GM18517 (cell line): ENCODE measurements around the gene MOB3A.

Source experiments
- ATAC-seq: cut with Tn5 transposase; IDR thresholded peaks from one replicate; pipeline ENCODE4 v1.9.1; 2021; ENCODE audit warnings: mild to moderate bottlenecking, moderate library complexity; ENCODE audit not compliant: unreplicated experiment

Gene MOB3A

DNA sequence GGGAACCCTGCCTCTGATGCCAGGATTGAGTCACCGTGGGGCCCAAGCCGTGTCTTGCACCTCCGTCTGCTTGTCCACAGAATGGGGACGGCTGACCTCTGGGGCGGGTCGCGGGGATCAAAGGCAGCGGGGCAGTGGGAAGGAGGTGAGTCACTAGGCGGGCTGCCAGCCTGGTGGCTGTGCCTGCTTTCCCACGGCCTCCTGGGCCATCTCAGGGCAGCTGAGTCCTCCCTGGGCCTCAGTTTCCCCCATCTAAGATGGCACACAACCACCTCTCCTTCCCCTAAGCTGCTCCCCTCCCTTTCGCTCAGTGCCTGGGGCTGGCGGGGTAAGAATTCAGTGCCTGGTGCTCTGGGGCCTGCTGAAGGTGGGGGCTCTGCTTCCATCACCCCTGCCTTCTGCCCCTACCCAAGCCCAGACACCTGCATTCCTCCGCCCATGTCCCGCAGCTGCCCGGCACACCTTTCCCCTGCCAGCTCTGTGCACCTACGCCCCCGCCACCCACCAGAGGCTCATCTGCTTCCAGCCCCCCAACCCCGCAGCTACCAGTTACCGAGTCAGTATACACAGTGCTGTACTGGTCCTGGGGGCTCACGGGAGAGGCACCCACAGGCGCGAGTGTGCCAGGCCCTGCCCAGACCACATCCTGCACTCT is 48.5 kb downstream of the MOB3A start:
- ATAC-seq: no peak

DNA sequence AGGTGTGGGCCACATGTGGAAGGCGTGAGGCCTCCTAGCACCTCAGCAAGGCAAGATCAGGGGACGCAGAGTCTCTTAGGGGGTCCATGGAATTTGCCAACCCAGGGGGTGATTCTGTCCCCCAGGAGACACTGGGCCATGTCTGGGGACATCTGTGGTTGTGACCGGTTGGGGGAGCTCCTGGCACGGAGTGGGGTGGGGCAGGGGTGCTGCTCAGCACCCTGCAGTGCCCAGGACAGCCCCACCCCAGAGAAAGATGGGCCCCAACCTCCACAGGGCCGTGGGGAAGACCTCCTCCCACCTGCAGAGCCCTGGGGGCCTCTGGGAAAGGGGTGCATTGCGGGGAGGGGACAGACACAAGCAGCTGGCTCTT is 49.1 kb downstream of the MOB3A start:
- no peak for ATAC-seq

DNA sequence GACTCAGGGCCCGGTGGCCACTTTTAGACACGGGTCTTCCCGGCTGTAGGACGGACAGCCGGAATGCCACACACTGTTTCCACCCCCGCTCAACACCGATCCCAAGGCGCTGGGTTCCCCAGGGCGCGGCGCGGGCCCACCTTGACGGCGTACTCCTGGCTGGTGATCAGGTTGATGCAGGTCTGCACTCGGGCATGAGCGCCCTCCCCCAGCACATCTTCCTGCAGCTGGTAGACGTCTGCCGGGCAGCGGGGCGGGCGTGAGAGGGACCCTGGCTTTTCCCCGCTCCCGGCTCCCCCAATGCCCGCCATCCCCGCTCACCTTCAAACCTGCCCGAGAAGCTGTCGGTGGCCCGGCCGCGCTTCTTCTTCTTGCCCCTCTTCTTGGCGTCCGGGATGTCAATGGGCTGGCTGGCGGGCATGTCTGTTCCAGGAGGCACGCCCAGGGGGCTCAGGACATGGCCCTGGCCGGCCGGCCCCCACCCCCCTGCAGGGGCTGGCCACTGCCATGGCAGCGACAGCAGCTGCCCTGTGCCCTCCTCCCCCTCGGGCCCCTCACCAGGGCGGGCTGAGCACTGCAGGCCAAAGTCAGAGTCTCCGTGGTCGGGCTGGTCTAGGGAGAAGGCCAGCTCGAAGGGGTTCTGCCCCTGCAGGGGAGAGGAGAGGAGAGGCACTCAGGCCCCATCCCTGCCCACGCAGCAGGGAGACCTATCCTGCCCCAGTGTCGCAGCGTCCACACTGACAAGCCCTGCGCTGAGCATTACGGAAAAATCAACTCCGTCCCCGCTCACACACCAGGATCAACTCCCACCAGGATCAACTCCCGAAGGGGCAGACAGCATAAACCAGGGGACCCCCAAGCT is 49.8 kb downstream of the MOB3A start:
- no peak for ATAC-seq

DNA sequence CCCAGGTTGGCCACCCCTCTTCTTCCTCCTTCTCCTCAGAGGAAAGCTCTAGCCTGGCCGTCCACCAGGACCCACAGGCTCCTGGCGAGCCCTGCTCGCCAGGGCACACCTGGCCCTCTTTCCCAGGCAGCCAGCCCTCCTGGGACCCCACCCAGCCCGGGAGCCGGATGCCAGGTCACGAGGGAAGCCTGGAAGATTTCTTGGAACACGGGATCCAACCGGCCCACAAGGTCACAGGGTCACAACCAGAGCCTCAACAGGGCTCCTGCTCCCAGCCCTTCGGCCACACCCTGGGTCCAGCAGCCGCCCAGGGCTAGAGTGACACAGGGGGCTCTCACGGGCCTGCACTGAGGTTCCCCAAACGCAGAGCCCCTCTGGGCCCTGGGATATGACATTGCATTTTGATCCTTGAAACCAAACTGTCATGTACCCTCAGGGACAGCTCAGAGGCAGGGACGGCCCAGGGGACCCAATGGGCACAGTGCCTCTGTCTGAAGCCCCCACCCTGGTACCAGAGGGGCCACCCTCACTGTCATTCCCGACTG is 50.6 kb downstream of the MOB3A start:
- no peak for ATAC-seq

DNA sequence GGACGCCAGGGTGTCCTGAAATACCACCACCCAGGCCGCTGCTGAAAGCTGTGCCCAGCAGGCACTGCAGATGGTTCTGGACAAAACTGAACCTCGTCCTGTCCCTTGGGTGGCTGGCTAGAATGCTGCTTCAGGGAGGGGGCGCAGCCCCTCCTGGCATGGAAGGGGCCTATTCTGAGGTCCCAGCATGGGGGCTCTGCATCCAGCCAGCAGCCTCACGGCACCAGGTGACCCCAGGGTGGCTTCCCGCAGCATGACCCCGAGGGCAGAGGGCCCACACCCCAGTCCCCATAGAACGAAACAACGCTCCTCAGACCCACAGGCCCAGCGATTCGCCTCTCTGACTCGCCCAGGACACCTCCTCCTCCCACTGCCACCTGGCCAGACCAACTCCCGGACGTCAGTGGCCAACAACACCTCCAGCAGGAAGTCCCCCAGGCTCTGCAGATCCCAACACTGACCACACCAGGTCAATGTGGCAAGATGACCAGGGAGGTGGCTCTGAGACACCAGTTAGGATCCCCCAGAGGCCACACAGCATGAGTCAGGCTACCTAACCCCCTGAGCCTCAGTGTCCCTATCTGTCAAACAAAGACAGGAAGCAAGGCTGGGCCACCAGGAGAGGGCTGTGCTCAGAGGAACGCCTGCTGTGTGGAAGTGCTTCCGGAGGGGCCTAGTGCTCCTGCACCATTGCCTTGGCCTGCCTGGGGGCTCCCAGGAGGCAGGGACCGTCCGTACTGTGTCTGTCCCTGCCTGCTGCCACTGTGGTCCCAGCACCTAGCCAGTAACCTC is 51.2 kb downstream of the MOB3A start:
- ATAC-seq: no peak

DNA sequence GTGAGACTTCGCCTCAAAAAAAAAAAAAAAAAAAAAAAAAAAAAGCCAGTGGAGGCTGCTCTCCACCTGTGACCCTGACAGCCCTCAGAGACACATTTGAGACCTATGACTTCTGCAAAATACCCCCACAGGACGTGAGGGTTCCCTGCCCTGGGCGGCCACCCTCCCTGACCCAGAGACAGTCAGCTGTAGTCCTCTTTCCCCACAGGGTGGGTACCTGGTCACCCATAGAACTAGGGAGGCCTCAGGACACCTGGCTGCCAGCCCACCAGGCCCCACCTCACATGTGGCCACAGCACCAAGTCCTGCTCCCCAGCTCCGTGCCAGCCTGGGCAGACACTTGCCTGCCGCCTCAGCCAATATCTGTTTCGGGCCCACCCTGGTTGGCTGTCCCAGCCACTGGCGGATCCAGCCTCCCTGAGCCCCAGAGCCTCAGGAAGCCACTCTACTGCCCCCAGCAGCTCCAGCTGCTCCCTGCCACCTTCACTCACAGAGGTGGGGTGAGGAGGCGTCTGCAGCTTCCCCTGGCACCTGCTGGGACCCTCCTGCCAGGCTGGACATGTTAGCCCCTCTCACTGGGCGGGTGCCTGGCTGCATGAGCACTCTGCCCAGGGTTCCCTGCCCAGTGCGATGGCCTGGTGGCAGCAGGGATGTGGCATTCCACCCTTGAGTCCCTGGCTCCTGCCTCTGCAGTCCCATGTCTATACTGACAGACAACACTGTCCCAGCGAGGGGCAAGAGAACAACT is 52.0 kb downstream of the MOB3A start:
- no peak for ATAC-seq

DNA sequence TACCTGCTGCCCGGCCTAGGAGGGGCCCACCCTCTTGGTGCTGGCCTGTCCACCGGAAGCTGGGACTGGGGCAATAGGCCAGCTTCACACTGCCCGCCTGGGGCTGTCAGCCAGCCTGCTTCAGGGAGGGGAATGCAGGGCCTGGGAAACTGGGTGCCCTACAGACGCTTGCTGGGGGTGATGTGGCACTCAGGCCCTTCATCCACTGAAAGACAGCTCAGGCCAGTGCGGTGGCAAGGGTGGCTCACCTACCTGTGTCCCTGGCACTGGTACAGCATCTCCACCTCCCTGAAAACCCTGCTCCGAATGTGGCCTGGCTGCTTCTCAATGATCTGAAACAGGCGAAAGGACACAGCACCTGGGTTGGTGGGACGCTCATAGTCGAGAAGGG is 52.9 kb downstream of the MOB3A start:
- ATAC-seq: no peak

DNA sequence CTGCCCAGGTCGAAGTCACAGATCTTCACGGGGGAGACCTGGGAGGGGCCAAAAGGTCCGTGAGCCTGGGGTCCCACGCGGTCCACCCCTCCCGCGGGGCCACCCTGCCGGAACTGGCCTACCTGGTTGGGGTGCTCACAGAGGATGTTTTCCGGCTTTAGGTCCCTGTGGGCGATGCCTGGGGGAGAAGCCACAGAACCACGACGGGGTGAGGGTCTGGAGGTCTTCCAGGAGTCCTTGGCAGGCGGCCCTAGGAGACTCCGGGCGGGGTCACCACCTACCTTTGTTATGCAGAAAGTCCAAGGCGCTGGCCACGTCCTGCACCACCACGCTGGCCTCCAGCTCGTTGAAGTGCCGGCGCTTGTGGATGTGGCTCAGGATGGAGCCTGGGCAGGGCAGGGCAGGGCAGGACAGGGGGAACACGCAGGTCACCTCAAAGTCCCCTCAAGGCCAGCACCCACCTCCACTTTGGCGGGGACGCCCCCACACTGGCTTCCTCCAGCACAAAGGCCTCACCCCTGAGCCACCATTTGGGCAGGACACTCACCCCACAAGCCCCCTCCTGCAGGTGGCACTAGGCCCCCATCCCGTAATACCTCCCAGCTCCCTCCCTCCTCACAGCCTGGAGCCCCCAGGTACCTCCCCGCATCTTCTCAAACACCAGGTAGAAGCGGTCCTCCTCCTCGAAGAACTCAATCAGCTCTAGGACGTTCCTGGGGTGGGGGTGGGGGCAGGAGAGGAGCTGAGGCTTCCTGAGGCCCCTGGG is 53.5 kb downstream of the MOB3A start:
- peak; percentile 12 for ATAC-seq

DNA sequence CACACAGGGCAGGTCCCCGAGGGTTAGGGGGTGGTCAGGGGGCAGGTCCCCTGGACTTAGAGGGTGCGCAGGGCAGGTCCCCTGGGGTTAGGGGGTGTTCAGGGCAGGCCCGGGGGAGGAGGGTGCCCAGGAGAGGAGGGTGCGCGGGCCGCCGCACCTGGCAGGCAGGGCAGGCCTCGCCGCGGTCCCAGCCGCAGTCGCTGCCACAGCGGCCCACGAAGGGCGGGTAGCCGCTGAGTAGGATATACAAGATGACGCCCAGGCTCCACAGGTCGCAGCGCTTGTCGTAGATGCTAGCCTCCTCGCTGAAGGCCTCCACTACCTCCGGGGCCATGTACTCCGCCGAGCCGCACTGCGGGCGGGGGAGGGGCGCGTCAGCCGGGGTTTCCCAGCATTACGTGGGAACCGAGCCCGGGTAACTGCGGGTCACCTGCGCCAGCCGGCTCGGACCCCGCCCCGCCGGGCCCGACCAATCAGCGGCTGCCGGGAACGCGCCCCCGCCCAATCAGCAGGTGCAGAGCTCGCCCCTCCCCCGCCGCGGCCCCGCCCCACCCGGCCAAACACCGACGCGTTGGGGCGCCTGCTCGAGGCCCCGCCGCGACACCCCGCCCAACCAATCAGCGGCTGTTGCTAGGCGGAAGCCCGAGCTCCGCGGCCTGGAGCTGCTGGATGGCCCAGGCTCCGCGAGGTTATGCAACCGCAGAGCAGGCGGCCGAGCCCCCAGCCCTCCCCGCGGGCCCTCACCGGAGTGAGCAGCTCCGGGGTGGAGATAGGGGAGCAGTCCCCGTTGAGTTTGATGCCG is 54.2 kb downstream of the MOB3A start:
- ATAC-seq: peak; percentile 46

DNA sequence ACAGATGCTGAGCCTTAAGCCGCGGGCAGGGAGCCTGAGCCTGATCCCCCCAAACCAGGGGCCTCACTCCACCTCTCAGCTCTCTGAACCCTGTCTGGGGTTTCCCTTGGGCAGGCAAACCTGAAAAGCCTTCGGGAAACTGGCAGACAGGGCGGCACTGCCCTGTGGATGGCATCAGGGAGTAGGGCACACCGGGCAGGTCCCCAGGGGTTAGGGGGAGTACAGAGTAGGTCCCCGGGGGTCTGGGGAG is 54.8 kb downstream of the MOB3A start:
- no peak for ATAC-seq

DNA sequence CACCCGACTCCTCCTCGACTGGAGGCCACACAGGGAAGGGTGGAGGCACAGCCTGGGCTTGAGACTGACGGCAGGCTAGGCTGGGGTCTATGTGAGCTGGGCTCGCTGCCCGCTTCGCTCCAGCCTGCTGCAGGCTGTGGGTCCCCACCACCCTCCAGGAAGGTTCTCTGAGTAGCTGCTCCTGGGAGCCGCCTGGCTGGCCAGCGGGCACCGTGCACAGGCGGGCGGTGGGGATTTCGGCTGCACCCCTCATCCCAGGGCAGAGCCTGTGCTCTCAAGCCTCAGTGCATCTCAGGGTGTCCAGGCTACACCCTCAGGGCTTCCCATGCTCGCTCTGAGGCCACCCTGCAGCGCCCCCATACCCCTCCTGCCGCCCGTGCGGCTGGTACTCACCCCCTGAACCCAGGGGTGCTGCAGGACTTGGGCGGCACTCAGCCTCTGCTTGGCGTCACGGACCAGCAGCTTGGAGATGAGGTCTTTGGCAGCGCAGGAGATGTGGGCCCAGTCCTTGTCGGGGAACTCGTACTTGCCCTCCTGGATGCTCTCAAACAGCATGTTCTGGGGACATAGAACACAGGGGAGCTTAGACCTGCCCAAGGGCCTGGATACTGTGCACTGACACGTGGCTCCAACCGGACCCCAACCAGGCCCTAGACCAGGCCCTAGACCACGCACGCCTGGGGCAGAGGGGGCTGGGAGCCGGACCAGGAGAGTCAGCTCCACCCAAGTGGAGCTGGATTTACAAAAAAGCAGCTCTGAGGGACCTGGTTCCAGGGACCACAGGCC is 55.3 kb downstream of the MOB3A start:
- ATAC-seq: no peak

DNA sequence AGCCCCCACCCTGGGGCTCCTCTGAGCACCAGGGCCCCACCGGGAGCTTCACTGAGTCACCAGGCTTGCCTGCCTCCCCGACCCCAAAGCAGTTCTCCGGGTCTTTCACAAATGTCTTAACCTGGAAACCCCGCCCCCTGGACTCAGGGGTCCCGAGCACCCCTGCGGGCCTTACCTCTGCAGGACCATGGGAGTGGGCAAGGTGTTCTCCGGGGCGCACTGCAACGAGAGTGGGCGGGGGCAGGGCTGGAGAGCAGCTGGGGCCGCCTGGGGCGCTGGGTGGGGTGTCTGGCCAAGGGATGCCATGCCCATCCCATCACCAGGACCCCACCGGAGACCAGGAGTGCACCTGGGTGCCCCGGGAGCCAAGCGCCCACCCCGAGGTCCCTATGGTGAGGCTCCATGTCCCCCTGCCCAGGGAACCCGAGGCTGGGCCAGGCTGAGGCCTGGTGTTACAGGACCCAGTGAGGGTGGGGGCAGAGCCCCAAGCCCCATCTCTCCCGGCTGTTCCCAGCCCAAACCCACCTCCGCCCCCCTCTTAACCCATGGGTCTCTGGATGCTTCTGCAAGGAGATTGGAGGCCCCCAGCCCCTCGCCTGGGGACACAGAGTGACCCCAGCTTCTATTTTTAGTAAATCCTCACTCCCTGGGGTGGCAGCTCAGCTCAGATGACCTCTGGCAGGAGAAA is 56.0 kb downstream of the MOB3A start:
- ATAC-seq: no peak

DNA sequence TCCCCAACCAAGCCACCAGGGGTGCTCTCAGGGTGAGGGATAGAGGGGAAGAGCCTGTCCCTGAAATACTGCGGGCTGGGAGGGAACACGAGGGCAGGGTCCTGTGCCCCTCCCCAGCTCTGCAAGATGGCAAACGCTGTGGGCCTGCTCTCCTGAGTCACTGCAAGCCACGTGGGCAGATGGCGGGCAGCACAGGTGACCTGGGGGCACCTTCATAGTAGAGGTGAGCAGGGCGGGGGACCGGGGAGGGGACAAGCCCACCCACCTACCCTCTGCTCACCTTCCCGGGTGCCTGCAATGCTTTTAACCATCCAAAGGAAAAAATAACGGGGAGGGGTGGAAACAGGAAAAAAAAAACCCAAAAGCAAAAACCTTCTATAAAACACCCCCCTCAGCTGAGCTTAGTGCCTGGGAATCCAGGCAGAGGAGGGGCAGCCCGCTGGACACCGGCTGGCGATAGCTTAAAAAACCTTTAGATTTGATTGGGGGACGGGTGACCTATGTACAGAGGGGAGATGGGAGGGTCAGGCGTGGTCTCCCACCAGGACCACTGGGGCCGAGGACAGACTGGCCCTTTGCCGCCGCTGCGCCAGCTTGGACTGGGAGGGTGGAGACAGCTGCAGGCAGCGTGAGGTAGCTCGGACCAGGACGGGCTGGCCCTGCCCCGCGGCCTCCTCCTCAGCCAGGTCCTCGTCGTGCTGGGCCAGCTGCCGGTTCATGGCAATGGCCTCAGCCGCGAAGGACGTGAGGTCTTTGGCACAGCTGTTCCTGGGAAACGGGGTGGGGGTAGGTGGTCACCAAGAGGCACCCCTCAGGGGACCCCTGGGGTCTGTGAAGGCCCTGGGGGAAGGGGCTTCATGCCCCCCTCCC is 56.8 kb downstream of the MOB3A start:
- no peak for ATAC-seq

DNA sequence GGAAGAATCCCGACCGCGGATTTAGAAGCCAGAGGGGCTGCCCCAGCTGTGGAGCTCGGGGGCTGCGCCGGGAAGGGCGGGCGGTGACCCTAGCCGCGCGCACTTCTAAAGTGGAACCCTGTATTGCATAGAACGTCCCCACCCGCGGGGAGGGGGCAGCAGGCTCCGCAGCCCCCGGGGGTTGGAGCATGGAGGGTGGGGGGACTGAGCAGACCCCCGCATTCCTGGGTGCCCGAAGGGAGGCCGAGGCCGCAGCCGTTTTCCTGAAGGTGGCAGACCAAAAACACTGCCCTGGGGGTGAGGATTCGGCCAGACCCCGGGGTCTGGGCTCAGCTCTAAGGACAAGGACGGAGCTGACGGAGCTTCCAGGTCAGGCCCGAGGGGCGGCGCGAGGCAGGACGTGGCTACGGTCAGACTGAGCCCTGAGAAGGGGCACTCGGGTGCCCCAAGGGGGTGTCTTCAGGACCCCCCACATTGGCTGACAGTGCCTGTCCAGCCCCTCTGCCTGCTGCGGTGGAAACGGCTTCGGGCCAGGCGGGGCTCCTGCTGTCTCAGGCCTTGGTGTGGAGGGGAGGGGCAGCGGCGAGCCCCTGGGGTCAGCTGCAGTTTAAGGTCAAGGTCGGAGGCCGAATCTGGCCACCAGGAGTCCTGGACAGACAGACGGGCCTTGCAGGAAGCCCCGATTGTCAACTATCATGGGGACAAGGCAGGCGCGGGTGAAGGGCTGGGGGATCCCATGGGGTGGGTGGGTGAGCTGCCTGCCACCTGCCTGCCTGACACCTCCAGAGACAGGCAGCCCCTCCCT is 57.6 kb downstream of the MOB3A start:
- ATAC-seq: no peak

DNA sequence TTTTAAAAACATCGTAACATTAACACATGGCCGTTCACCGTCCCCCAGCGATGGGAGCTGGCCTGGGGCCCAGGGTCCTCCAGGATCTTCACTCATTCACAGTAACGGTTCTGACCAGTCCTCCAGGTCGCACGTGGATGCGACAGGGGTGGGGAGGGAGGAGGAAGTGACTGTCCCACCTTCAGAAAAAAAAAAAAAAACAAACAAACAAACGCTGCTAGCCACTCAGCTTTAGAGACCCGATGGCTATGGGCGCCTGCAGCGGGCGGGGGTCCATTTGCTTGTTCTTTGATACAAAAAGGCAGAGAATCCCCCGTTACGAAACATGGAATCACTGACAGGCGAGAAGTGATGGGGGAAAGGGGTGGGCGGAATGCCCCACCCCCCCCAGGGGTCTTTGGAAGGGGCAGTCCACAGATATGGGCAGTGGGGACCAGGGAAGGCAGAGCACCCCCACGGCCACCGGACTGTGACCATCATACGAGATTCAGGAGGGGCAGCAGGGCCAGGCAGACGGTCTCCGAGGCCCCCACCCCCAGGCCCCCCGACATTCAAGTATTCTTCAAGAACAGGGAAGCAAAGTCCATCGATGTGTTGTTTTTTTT is 58.4 kb downstream of the MOB3A start:
- ATAC-seq: no peak

DNA sequence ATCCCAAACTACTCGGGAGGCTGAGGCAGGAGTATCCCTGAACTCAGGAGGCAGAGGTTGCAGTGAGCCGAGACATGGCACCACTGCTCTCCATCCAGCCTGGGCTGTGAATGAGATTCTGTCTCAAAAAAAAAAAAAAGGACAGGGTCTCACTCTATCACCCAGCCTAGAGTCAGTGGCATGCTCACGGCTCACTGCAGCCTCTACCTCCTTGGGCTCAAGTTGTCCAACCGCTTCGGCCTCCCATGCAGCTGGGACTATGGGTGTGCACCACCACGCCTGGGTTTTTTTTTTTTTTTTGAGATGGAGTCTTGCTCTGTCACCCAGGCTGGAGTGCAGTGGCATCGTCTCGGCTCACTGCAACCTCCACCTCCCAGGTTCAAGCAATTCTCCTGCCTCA is 59.7 kb downstream of the MOB3A start:
- ATAC-seq: no peak
